K562 (cell line): ENCODE measurements around the gene TMEFF1. TPM values are rescaled to one million over a fixed set of nuclear protein-coding genes. Genes with fewer than 3 reads are reported as not detected.

ENCODE experiments used
- CC2D1A ChIP-seq: fragments of 450-650 bp; IDR thresholded peaks from 2 replicates; pipeline ENCODE4 v1.6.1; 2017; ENCODE audit warnings: mild to moderate bottlenecking
- CTCF ChIP-seq, 3 experiments: IDR thresholded peaks in 2 of 3; conservative IDR thresholded peaks in 1 of 3; 2 replicates each; pipeline ENCODE4 v1.5.1; 2011 to 2012; ENCODE audit warnings: low read length in 3 of 3, mild to moderate bottlenecking in 3 of 3, control low read depth in 2 of 3, improper control_type of control experiment in 1 of 3, inconsistent platforms in 1 of 3, low read depth in 1 of 3, mixed read lengths in 1 of 3, moderate library complexity in 1 of 3; ENCODE audit not compliant: insufficient read depth in 2 of 3
- ETV1 ChIP-seq: fragments of 450-650 bp; conservative IDR thresholded peaks from 2 replicates; pipeline ENCODE4 v1.6.1; 2016; ENCODE audit warnings: missing genetic modification characterization, control low read depth, low read depth, missing compliant biosample characterization
- REST ChIP-seq, 2 experiments: fragments of 450-650 bp; formaldehyde crosslinking in 1 of 2; IDR thresholded peaks; 2 replicates each; pipeline versions ENCODE4 v1.4.0 to v1.6.1; 2014 to 2020; ENCODE audit warnings: mild to moderate bottlenecking in 2 of 2, borderline replicate concordance in 1 of 2, low read depth in 1 of 2
- SIN3B ChIP-seq: fragments of 450-650 bp; IDR thresholded peaks from 2 replicates; pipeline ENCODE4 v1.6.1; 2017; ENCODE audit warnings: low read depth, mild to moderate bottlenecking, moderate library complexity
- SNAPC5 ChIP-seq: fragments of 250-450 bp; sonication (Bioruptor Pico); IDR thresholded peaks from 2 replicates; pipeline ENCODE4 v1.8.0; 2021; ENCODE audit warnings: moderate library complexity, mild to moderate bottlenecking, inconsistent platforms
- THAP7 ChIP-seq: fragments of 250-450 bp; sonication (Bioruptor Pico); IDR thresholded peaks from 2 replicates; pipeline ENCODE4 v1.5.0; 2021
- polyA plus RNA-seq, 8 experiments: library from polyadenylated mRNA; depleted of rRNA in 4 of 8; stranded (reverse) in 5 of 8; unstranded in 3 of 8; fragments of >200 nt; fragmentation: Nextera tagmentation in 2 of 8; fragmentation: Illumina TruSeq in 1 of 8; extraction: Ambion mirVana in 2 of 8; extraction: Trizol in 1 of 8; gene quantifications; 2 replicates each; pipeline versions ENCODE4 v1.2.1 to v1.2.3, GENCODE V29; 2011 to 2014; ENCODE audit warnings: inconsistent platforms in 1 of 8, missing spikeins in 1 of 8
- total RNA-seq, 7 experiments: library from RNA; depleted of rRNA in 6 of 7; stranded (reverse); fragments of >200 nt in 6 of 7; fragmentation: Illumina TruSeq in 2 of 7; extraction: Trizol in 2 of 7; gene quantifications; 2 replicates each; pipeline versions ENCODE4 v1.2.1 to v1.2.3, GENCODE V29; 2011 to 2021; ENCODE audit warnings: low replicate concordance in 1 of 7

The TMEFF1 gene
- total and polyA plus RNA-seq, 9 of the 15 experiments (the other 6 are each of a cell fraction or from before 2014, with no cell fraction given), result 0.07 to 1.1 (median 0.28) TPM; not detected in 2

- peak; percentile 85; the same call in 1 of the 2 replicates for TF ChIP-seq REST (IDR thresholded peaks at IDR 0.05; ENCODE audit: borderline replicate concordance)
- no peak for TF ChIP-seq REST (CRISPR knock-in tag; IDR thresholded peaks at IDR 0.05; ENCODE audit: low read depth)
- TF ChIP-seq ETV1 (tag), result peak; percentile 51; the same call in 1 of the 2 replicates
- peak; percentile 43; the same call in 1 of the 2 replicates for TF ChIP-seq CC2D1A
- TF ChIP-seq SIN3B, result no peak
- TF ChIP-seq CTCF (IDR thresholded peaks at IDR 0.05 in 2 of 3, conservative IDR thresholded peaks at IDR 0.05 in 1 of 3; ENCODE audit: insufficient read depth in 2 of 3, low read depth in 1 of 3, low read length in 3 of 3), result peak; percentile 65 to 87 (median 71)
- TF ChIP-seq THAP7 (CRISPR knock-in tag), result no peak
- no peak; the same call in 1 of the 2 replicates for TF ChIP-seq SNAPC5 (CRISPR knock-in tag)
These were observed 122.6 kb downstream of the TMEFF1 start (continued) for GRCh38 chr9:100595391-100596199.
